ENCODE measurements around the gene DEGS2.

Gene DEGS2

DNA sequence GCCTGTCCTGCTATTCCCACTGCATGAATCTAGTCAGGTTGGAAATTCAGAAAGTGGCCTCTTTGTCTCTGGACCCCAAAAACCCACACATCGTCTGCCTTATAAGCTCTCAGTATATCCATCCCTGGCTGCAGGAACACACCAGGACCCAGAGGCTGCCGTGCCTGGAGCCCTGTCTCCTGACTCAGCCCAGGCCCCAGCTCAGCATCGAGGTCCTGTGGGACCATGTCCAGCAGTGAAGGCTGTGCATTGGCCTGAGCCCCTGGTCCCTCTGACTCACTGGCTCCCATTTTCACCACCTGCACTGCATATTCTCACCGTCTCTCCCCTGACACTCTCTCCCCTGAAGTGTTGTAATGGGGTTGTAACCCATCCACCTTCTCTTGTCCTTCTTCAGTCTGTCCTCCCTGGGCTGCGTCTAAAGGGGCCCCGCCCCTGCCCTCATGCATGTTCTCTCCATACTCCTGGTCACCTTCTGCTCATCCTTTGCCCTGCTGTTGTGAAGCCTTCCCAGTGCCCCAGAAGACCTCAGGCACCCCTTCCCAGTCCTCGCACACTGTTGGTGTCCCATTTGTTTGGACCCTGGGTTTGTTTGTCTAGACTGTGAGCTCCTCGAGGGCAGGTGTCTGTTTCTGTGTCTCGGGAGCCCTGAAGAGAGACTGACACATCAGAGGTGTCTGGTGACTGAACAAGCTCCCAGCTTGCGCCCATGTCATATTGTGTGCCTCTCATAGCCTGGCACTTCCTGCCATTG, 50.4 kb downstream of the DEGS2 start:
- no peak for DNase-seq

DNA sequence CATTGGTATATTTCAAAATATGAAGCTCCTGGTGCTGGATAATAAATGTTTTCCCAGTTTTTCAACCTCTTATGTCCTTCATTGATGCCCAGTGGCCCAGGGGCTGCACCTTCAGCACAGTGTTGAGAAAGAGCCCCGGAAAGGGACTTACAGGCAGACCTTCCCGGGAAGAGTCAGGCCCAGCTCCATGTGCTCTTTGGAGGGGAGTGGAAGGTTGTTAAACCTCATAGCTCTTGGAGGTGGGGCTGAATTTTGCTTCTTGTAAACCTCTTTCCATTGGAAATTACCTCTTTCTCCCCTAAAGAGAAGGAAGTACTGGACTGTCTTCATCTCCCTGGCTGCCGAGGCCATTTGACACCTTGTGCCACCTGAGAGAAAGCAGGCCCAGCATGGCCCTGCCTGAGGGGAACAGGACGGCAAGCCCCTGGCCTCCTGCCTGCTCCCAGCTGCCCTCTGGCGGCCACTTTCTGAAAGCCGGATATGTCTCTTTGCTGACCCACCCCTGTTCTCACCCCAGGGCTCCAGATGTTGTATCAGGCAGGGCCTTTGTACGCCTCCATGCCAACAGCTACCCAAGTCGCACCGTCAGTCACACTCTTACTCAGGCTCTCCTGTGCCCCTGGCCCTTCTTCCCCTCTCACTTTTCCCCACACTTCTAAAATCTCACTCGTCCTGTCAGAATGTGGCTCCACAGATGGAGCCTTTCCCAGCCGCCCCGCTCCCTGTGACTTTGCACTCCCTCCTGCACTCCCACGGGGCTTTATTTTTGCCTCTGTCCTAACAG, 51.2 kb downstream of the DEGS2 start:
- DNase-seq, result no peak

DNA sequence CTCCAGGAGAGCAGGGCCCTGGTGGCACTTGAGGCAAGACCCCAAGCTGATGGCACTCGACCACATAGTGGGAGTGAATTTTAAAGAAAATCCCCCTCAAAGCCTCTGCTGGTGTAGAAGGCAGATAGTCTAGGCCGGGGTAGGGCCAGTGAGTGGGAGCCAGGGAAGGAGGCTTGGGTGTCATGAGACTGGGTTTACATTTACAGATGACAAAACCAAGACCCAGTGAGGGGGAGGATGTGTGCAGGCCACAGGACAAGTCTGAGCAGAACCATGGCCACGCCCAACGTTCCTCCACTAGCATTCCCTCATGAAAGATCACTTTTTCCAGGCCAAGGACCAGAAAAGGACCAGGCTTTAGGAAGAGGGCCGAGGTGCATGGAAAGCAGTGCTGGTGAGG, 52.2 kb downstream of the DEGS2 start:
- no peak for DNase-seq

DNA sequence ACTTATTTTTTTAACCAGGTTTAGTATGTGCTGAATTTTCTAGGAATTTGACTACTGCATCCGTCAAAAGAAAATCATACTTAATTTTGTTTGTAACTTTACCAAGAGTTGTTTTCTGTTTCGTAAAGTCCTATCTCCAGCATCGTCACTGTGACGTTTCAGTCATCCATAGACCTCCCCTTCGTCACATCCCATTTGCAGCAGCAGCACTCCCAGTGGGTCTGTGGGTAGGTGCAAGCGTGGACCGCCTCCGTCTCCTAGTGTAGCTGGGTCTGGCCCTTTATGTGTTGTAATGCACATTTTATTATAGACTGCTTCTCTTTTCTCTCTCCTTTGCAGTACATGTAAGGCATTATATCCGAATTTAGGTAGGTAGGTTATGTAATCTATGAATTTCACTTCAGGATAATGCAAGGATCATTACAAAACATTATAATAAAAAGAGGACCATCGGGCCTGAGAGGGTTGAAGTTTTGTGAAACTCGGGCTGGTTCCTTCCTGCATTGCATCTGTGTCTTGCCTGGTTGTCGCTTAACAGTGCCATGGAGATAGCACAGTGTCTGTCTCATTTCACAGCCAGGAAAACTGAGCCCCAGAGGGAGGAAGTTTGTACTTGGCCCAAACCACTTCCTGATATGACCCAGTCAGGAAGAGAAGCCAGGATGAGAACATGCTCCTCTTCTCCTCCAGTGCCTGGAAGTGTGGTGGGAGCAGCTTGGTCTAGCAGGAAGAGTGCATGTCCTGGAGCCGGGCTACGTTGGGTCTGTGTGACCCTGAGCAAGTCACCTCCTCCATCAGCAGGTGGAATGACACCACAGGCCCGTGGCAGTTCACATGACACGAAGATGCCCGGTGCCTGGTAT, 53.0 kb downstream of the DEGS2 start:
- DNase-seq, result no peak

DNA sequence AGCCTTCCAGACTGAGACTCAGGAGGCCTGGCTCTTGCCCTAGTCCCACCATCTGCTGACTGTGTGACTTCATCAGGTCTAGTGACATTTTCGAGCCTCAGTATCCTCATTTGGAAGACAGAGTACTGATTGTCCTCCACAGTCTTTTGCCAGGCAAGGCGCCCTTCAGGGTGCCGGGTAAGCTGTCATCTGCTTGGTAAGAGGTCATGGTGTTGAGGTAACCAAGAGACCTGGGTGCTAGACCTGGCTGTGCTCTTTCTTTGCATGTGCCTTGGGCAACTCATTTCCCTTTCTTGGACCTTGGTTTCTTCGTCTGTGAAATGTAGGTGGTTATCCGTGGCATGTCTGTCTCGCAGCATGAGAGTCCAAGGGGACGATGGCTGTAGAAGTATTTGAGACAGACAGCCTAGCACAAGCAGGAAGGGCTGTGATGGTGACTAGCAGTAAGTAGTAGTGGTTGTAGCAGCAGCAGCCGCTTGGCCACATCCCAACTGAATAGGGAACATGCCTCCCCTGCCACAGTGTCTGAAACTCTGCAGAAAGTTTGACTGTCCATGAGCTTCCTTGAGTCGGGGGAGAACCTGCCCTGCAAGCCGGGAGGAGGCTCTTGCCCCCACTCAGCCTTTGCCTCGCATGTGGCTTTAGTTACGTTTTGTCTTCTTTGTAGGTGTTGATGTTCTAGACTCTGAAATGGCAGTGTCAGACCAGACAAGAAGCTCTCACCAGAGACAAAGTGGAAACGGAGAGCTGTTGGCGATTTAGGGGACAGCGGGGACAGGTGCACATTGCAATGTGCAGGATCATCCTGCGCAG, 53.9 kb downstream of the DEGS2 start:
- DNase-seq, result no peak

DNA sequence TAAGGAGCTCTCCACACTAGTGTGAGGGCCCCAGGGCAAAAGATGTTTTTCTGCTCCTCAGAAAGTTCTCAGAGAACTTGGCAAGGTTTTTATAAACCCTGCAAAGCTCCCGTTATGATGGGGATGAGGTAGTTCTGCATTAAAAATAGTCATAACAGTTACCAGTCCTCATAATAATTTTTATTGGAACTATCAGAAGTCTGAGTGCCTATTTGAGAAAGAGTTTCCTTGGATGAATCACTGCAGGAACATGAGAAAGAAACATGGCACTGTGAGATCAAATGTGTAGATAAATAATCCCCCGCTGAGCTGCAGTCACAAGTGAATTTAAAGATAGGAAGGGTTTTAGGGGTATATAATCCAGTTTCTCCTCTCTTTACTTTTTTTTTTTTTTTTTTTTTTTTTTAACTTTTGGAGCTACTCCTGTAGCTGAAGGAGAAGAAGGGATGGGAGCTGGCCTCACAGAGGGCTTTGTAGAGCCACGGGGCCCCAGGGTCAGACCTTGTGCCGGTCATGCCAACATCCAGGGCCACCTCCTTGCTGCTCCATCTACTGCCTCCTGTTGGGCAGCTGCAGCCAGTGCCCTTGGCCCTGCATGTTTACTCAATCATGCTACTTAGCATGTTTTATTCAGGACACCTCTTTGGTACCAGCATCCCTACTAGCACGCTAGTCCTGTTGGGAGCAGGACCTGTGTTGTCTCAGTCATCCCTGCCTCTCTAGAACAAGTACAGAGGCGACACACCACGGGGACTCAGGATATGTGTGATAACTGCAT, 54.7 kb downstream of the DEGS2 start:
- no peak for DNase-seq

DNA sequence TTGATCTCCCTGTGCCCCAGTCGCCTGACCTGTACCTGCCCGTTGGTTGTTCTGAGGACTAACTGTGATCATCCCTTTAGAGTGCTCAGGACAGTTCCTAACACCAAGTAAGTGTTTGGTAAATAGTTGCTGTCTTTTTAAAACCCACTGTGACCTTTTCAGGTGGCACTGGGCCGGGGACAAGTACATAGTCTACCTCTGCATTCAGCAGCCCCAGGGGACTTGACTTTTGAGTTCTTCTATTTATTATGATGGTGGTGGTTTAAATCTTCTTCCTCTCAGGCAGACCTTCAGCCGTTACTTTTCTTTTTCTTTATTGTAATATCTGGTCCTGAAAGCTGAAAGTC, 55.5 kb downstream of the DEGS2 start:
- no peak for DNase-seq

DNA sequence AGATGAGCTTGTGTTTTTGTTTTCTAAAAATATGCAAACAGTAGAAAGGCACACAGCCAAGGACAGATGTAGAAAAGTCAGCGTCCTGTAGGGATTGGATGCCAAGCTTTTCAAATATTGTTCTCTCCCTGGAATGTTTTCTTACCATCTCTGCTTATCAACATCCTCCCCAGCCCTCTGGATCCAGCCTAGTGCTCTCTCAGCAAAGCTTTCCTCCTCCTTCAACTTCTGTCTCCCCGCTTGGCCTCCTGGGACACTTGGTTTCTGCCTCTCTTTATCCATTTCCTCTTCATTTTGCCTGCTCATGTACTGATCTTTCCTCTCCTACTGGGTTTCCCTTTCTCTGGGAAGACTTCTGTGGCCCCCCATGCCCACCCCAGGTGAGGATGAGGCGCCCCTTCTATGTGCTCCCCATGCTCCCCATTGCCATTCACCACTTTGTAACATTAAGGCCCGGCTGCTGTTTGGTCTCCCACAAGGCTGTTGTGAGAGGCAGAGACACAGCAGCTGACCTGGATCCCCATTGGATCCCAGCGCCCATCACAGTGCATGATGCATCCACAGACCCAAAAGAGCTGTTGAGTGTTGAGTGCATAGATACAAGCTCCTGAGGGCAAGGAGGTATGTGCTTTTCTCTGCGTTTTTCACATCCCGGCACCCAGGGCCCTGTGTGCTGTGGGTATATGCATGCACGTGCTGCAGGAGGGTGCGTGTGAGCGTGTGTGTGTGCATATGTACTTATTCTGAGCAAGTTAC, 56.0 kb downstream of the DEGS2 start:
- no peak for DNase-seq

DNA sequence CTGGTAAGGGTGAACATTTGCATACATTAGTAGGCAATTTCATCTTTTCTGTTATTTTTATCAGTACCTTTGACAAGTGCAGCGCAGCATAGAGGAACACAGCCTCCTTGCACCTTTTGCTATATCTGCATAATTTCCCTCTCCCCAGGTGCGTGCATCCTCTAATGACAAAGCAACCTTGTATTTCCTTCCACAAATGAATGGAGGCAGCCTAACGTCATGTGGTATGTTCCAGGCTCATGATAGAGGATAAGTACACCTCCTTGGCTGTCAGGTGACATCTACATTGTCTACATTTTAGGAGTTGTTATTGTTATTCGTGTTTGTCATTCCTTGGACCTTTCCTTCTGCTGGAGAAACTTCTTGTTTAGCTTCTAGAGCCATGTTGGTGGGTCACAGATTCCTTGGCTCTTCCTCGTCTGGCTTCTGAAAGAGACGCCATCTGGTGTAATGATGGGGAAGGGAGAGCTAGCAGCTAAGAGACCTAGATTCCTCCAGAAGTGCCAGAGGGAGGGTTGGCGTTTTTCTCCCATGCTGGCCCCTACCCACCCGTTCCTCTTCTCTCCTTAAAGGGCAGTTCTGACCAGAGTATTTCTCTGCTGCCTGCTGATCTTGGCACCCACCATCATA, 57.2 kb downstream of the DEGS2 start:
- no peak for DNase-seq

DNA sequence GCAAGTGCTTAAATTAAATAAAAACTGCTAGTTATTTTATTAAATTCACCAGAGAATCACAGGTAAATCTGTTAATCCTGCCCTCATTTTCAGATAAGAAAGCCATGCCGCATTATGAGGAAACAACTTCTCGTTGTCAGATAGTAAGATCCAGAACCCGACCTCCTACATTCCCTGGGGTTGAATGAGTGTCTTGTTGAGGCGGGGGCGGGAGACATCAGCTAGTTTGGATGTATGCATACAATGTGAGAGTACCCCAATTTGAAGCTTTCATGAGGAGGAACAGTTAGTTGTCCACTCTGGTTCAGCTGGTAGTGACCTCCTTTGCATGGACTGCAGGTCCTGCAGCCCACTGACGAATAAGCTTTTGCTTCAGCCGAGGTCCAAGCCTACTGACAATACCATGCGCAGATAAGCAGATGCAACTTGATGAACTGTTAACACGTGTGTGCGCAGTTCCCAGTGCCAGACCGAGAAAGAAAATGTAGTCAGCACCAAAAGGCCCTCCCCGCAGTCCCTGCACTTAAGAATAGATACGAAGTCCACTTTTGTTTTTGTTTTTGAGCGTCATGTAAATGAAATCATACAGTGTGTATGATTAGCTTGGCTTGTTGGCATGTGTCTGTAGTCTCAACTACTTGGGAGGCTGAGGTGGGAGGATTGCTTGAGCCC, 59.3 kb downstream of the DEGS2 start:
- no peak for DNase-seq

DNA sequence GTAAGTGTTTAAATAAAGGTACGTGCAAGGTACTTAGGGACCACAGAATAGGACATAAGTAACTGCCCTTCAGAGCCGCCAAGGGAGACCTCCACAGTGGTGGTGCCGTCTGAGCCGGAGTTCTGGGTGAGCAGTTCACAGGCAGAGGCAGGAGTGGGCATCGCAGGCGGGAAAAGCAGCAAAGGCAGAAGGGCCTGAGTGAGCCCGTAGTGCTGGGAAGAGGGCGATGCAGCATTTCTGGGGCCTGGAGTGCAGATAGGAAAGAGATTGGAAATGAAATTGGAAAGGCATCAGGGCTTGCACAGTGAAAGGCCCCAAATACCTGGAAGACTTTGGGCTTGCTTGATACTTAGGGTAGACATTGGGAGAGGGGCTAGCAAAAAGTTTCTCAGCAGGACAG, 61.3 kb downstream of the DEGS2 start:
- DNase-seq, result no peak

DNA sequence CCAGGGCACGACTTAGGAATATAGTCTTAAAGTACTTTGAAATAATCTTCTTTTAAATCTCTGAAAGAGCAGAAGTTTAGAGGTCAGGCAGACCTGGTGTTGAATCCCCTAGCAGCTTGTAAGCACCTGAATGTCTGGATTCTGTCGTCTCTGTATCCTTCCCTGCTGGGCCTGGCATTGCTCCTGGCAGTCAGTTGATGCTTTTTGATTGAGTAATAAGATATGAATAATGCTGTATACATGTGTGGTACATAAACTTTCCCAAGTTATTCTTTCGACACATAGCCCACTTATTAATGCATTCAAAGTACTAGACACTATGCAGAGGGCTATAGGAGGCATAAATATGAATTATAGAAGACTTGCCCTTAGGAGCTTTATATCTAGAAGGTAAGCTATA, 62.8 kb downstream of the DEGS2 start:
- DNase-seq, result no peak

Data from NCI-H2029 treated with DMSO at 0.1 percent for 48 hours (cell line).